Muscle of back (tissue), 13 donors: ENCODE measurements around the gene MRPS11. TPM values are rescaled to one million over a fixed set of nuclear protein-coding genes. Genes with fewer than 3 reads are reported as not detected.
"Not testable (repeated sequence)": the region's sequence is repeated elsewhere in the genome, so short reads cannot be mapped to it uniquely, and the experiment has no call there.

Experiments used
- DNase-seq, 3 donors: peaks; one replicate each; pipeline versions ENCODE4 v3.0.0 to v3.0.0-alpha.2; 2013
- long read RNA-seq, 9 donors: transcript quantifications; one replicate each; lab custom pipeline, GENCODE V29; 2026
- polyA plus RNA-seq, 10 donors: library from polyadenylated mRNA; unstranded; fragments of 120-200 nt; gene quantifications; one replicate each; pipeline ENCODE4 v1.2.1, GENCODE V29; 2013; ENCODE audit not compliant: insufficient read length in 10 of 10

Gene MRPS11
- polyA plus RNA-seq = 10 to 100 TPM; 40.5 to 47.6 (median 44.0) TPM
- long read RNA-seq, donor 1, transcript MRPS11-201 (6 exons, 3,644 nt) = major isoform, 10 of 17 reads
- long read RNA-seq, donor 1, partial matches to known transcripts = 0 of 17 reads
- long read RNA-seq, donor 1, other reads (novel, unspliced or antisense) = 5 of 17 reads
- long read RNA-seq, donor 2, transcript MRPS11-201 (6 exons, 3,644 nt) = major isoform, 10 of 15 reads
- long read RNA-seq, donor 2, partial matches to known transcripts = 0 of 15 reads
- long read RNA-seq, donor 2, other reads (novel, unspliced or antisense) = 0 of 15 reads
- long read RNA-seq, donor 3 = 0 reads
- long read RNA-seq, donor 4, transcript MRPS11-201 (6 exons, 3,644 nt) = major isoform, 6 of 6 reads
- long read RNA-seq, donor 4, partial matches to known transcripts = 0 of 6 reads
- long read RNA-seq, donor 4, other reads (novel, unspliced or antisense) = 0 of 6 reads
- long read RNA-seq, donor 5, transcript MRPS11-201 (6 exons, 3,644 nt) = major isoform, 18 of 38 reads
- long read RNA-seq, donor 5, transcript MRPS11-204 (5 exons, 918 nt) = minor isoform, 5 of 38 reads
- long read RNA-seq, donor 5, partial matches to known transcripts = 0 of 38 reads
- long read RNA-seq, donor 5, other reads (novel, unspliced or antisense) = 14 of 38 reads
- long read RNA-seq, donor 6, transcript MRPS11-201 (6 exons, 3,644 nt) = major isoform, 6 of 18 reads
- long read RNA-seq, donor 6, partial matches to known transcripts = 0 of 18 reads
- long read RNA-seq, donor 6, other reads (novel, unspliced or antisense) = 6 of 18 reads
- long read RNA-seq, donor 7, partial matches to known transcripts = 0 of 4 reads
- long read RNA-seq, donor 7, other reads (novel, unspliced or antisense) = 0 of 4 reads
- long read RNA-seq, donor 8, transcript MRPS11-201 (6 exons, 3,644 nt) = major isoform, 10 of 10 reads
- long read RNA-seq, donor 8, partial matches to known transcripts = 0 of 10 reads
- long read RNA-seq, donor 8, other reads (novel, unspliced or antisense) = 0 of 10 reads
- long read RNA-seq, donor 9, partial matches to known transcripts = 0 of 1 reads
- long read RNA-seq, donor 9, other reads (novel, unspliced or antisense) = 0 of 1 reads

- DNase-seq = peak; percentile 90 to 98 (median 95)
Measured at GRCh38 chr15:88467073-88467934, at the start of gene MRPS11, which contains the start of gene MRPL46. MRPS11 (plus strand) TSS chr15:88467708; CDS start chr15:88467718, 10 bp downstream. MRPL46 (minus strand) TSS chr15:88467388; CDS start chr15:88467377, 11 bp downstream.

- no peak for DNase-seq
Measured at GRCh38 chr15:88419830-88420229, 47.7 kb upstream of the MRPS11 start.

- DNase-seq = no peak
Measured at GRCh38 chr15:88423331-88423730, 44.2 kb upstream of the MRPS11 start.

GRCh38 chr15:88426304-88426703, 41.2 kb upstream of the MRPS11 start:
- no peak for DNase-seq

GRCh38 chr15:88428053-88428452, 39.5 kb upstream of the MRPS11 start:
- no peak for DNase-seq

GRCh38 chr15:88428805-88429605, 38.5 kb upstream of the MRPS11 start:
- no peak for DNase-seq

- DNase-seq = no peak
Measured at GRCh38 chr15:88430051-88430450, 37.5 kb upstream of the MRPS11 start.

GRCh38 chr15:88431441-88431840, 36.1 kb upstream of the MRPS11 start:
- DNase-seq = no peak

- DNase-seq = no peak
Measured at GRCh38 chr15:88433046-88433685, 34.3 kb upstream of the MRPS11 start.

GRCh38 chr15:88434106-88434505, 33.4 kb upstream of the MRPS11 start:
- DNase-seq = not testable (repeated sequence)

- DNase-seq = no peak
Measured at GRCh38 chr15:88438181-88438580, 29.3 kb upstream of the MRPS11 start.

GRCh38 chr15:88440021-88440420, 27.5 kb upstream of the MRPS11 start:
- DNase-seq = peak in 1 of 3 donors; percentile 43

- DNase-seq = no peak
Measured at GRCh38 chr15:88441076-88441730, 26.3 kb upstream of the MRPS11 start.

- no peak for DNase-seq
Measured at GRCh38 chr15:88447206-88447605, 20.3 kb upstream of the MRPS11 start.

GRCh38 chr15:88447741-88448140, 19.8 kb upstream of the MRPS11 start:
- no peak for DNase-seq

GRCh38 chr15:88448991-88449461, 18.5 kb upstream of the MRPS11 start:
- DNase-seq = peak in 1 of 3 donors; percentile 7

- no peak for DNase-seq
Measured at GRCh38 chr15:88449581-88449980, 17.9 kb upstream of the MRPS11 start.

GRCh38 chr15:88450125-88450798, 17.2 kb upstream of the MRPS11 start:
- DNase-seq = peak; percentile 33 to 65 (median 38)
